Measurements from ENCODE around the gene MAT1A.
"Not testable (repeated sequence)": the region's sequence is repeated elsewhere in the genome, so short reads cannot be mapped to it uniquely, and the experiment has no call there.

MAT1A gene

GRCh38 chr10:80252296-80252887 is 37.1 kb downstream of the MAT1A start:
- no peak overlapping the region for H3K4me3 ChIP-seq (ENCODE audit: low read depth, low read length)
- ChIA-PET CTCF (interaction anchor here (1.6 to 2.8 kb wide), 3 partner anchors 9 to 193 kb away, joined by 5 to 11 read pairs (median 5); no protein-coding TSS in a partner anchor), POLR2A (no interaction called here)
- no peak for DNase-seq (ENCODE audit: low read depth, low spot score)
- TF ChIP-seq, protein P1, sequence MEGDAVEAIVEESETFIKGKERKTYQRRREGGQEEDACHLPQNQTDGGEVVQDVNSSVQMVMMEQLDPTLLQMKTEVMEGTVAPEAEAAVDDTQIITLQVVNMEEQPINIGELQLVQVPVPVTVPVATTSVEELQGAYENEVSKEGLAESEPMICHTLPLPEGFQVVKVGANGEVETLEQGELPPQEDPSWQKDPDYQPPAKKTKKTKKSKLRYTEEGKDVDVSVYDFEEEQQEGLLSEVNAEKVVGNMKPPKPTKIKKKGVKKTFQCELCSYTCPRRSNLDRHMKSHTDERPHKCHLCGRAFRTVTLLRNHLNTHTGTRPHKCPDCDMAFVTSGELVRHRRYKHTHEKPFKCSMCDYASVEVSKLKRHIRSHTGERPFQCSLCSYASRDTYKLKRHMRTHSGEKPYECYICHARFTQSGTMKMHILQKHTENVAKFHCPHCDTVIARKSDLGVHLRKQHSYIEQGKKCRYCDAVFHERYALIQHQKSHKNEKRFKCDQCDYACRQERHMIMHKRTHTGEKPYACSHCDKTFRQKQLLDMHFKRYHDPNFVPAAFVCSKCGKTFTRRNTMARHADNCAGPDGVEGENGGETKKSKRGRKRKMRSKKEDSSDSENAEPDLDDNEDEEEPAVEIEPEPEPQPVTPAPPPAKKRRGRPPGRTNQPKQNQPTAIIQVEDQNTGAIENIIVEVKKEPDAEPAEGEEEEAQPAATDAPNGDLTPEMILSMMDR (IDR thresholded peaks at IDR 0.05; ENCODE audit: insufficient read depth, low read length, missing control alignments), result no peak

DNA sequence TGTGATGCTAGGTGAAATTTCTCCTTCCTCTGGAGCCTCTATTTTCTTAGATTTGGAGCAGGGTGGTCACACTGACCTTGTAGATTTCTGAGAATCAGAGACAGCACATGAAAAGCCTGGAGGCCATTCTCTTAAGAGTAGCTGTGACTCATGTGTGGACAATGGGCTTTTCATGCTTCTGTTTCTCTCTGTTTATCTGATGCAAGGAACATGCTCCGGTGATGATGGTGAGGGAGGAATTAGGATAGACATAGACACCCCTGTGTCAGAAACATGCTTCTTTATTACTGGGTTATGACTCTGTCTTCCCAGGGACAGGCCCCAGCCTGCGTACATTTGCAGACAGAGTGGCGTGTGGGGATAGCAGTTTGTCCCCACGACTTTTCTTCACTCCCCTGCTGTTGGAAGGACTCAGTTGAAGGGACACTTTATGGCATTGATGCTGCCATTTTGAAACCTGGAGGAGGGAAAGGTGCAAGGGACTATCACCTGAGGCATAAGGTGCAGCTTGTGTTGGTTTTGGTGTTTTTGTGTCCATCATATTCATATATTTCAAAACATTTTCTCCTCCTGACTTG is 37.7 kb downstream of the MAT1A start:
- CTCF ChIA-PET, result interaction anchor here (1.6 to 2.8 kb wide), 2 partner anchors 10 to 108 kb away, joined by 5 to 11 read pairs; no protein-coding TSS in a partner anchor
- DNase-seq (ENCODE audit: low read depth, low spot score); H3K4me3 ChIP-seq (ENCODE audit: low read depth, low read length); POLR2A ChIA-PET: not testable (repeated sequence)

DNA sequence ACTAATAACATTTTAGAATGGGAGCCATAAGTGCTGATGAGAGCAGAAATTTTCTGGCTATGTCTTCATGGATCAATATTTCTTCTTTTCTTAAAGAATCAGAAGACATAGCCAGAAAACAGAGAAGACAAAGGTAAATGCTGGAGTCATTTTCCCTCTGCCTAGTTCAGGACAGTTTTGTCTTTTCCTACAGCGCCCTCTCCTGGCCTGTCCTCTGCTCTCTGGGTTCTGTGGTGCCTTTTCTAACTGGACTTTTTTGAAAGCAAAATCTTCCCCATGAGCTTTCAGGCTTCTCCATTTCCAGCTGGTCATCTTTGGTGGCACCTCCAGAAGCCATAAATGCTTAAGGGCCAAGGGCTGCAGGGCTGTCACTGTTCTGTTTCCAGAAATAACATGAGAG is 39.1 kb downstream of the MAT1A start:
- CTCF ChIA-PET; DNase-seq (ENCODE audit: low read depth, low spot score); POLR2A ChIA-PET; H3K4me3 ChIP-seq (ENCODE audit: low read depth, low read length): not testable (repeated sequence)

- CTCF ChIA-PET; H3K4me3 ChIP-seq (ENCODE audit: low read depth, low read length); POLR2A ChIA-PET; DNase-seq (ENCODE audit: low read depth, low spot score): not testable (repeated sequence)
These were observed 39.6 kb downstream of the MAT1A start for GRCh38 chr10:80249906-80250305.

- POLR2A ChIA-PET; CTCF ChIA-PET; H3K4me3 ChIP-seq (ENCODE audit: low read depth, low read length); DNase-seq (ENCODE audit: low read depth, low spot score): not testable (repeated sequence)
These were observed 41.8 kb downstream of the MAT1A start for GRCh38 chr10:80247611-80248010.

- CTCF ChIA-PET; POLR2A ChIA-PET; H3K4me3 ChIP-seq (ENCODE audit: low read depth, low read length); DNase-seq (ENCODE audit: low read depth, low spot score): not testable (repeated sequence)
These were observed 45.1 kb downstream of the MAT1A start for GRCh38 chr10:80244371-80244770.

DNA sequence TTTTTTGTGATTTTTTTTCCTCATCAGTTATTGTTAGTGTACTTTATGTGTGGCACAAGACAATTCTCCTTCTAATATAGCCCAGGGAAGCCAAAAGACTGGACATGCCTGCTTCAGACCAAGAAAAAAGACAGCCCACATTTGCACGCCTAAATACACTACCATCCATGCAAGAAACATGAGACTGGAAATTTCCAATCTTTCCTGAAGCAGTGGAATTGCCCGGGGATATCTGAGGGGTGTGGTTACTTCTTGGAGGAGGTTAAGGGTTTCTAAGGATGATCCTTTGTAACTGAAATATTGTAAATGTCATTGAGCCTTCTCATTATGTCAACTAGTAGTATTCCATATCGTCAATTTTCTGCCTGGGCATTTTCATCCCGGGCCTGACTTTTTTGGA is 47.1 kb downstream of the MAT1A start:
- CTCF ChIA-PET; H3K4me3 ChIP-seq (ENCODE audit: low read depth, low read length); POLR2A ChIA-PET; DNase-seq (ENCODE audit: low read depth, low spot score): not testable (repeated sequence)

- DNase-seq (ENCODE audit: low read depth, low spot score); POLR2A ChIA-PET; CTCF ChIA-PET; H3K4me3 ChIP-seq (ENCODE audit: low read depth, low read length): not testable (repeated sequence)
These were observed 53.0 kb downstream of the MAT1A start for GRCh38 chr10:80236457-80236856.

DNA sequence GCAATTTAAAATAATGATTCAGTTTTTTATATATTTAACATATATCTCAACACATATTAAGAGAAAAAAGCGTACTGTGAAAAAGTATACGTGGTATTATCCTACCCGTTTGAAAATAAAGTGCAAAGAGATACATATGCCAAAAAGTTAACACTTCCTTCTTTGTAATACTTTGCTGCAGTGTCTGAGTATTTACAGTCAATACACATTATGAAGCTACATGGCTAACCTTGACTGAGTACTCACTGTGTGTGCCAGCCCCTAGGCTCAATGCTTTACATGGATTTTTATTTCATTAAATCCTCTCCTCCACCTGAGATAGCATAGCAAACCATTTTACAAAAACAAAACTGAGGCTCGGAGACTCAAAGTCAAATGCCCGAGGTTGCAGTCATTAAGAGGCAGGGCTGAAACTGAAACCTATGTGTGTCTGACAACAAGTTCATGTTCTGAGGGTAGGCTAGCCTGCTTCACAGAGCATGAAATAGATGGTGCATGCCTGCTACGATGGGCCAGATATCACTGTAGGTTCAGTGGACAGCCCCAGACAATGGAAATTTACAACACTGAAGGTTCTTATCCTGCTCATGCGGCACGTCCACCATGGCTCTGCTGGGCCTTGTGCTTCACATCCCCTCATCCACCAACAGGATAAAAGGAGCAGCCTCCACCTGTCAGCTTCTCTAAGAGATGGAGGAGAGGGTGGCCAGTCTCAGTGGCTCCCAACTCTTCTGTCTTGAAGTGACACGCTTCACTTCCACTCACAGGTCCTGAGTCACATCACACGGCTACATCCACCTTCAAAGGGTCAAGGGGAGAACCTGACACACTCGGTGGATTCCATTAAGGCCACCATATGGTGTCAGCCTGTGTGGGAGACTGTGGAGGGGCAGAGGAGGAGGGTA is 54.9 kb downstream of the MAT1A start:
- POLR2A ChIA-PET; H3K4me3 ChIP-seq (ENCODE audit: low read depth, low read length); CTCF ChIA-PET; DNase-seq (ENCODE audit: low read depth, low spot score): not testable (repeated sequence)

DNA sequence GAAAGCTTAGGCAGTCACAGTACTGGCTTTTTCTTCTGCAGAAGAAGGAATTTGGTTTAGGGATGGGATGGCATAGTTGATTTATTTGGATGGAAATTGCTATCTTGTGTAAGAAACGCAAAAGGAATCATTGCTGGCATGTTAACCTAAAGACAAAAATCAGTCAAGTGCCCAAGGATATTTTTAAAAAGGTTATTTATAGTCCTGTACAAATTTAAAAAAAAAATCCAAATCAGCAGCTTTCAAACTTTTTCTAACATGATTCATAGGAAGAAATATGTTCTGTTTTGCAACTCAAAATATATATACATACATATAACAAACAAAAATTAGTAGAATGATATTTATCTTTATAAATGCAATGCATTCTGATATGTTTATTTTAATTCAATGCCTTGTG is 55.6 kb downstream of the MAT1A start:
- CTCF ChIA-PET; DNase-seq (ENCODE audit: low read depth, low spot score); H3K4me3 ChIP-seq (ENCODE audit: low read depth, low read length); POLR2A ChIA-PET: not testable (repeated sequence)

DNA sequence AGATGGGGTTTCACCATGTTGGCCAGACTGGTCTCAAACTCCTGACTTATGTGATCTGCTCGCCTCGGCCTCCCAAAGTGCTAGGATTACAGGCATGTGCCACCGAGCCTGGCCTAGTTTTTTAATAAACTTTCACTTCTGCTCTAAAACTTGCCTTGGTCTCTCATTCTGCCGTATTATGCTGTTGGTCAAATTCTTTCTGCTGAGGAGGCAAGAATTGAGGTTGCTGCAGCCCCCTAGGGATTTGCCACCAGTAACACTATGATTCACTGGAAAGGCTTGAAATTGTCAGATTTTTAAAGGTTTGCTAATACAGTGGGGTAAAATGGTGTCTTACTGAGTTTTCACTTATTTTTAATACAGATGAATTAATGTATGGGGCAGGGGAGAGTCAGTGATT is 62.7 kb downstream of the MAT1A start:
- POLR2A ChIA-PET; DNase-seq (ENCODE audit: low read depth, low spot score); H3K4me3 ChIP-seq (ENCODE audit: low read depth, low read length); CTCF ChIA-PET: not testable (repeated sequence)

GRCh38 chr10:80223031-80223419 is 66.4 kb downstream of the MAT1A start:
- ChIA-PET CTCF (interaction anchor here (0.6 to 3.3 kb wide), 21 partner anchors 10 to 686 kb away, joined by 3 to 122 read pairs (median 4); no protein-coding TSS in a partner anchor), POLR2A (interaction anchor here (0.7 kb wide), 1 partner anchor 79 kb away, joined by 5 read pairs; no protein-coding TSS in a partner anchor)
- not testable (repeated sequence) for H3K4me3 ChIP-seq (ENCODE audit: low read depth, low read length); DNase-seq (ENCODE audit: low read depth, low spot score)

Measured in AG04449 (cell line).